ENCODE measurements around the gene CD9.

DNA sequence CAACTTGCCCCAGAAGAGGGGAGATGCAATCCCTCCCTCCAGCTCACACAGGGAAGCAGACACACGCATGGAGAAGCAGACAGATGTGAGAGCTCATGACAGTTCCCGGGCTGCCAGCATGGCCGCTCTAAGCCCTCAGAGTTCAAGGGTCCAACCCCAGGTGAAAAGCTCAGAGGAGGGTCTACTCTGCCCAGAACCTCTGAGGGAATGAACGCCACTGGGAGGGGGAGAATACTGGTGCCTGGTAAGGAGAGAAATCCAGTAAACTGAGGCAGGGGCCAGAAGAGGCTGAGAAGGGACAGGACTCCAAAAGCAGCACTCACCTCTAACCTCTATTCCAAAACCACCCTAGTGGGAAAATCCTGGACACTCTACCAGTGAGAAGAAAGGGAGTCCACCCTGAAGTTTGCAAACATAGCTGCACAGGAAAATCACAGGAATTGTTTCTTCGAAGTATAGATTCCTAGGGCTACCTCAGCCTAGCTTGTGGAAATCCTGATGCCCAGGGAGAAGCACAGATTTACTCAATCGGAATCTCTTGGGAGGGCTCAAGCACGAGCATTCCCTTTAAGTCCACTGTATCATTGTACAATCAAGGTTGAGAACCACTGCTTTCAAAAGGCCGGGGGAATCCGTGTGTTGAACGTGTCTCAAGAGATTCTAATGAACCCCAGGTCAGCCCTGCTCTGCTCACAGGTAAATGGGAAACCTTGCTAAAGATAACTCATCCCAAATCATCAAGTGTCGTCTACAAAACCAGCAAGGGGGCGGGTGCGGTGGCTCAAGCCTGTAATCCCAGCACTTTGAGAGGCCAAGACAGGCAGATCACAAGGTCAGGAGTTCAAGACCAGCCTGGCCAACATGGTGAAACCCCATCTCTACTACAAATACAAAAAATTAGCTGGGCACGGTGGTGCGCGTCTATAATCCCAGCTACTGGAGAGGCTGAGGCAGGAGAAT is 76.0 kb downstream of the CD9 start:
- TF ChIP-seq POLR2AphosphoS5 (IDR thresholded peaks at IDR 0.05; ENCODE audit: low read depth, low read length) (no peak), POLR2A (IDR thresholded peaks at IDR 0.05; ENCODE audit: low read depth, low read length) (no peak)

All from GM12892 (cell line).